ENCODE results near the gene RPL38.

Gene RPL38

GRCh38 chr17:74227271-74228080, 24.0 kb downstream of the RPL38 start:
- DNase-seq: no peak

GRCh38 chr17:74228306-74228978, 25.0 kb downstream of the RPL38 start:
- no peak for DNase-seq

GRCh38 chr17:74230896-74231295, 27.4 kb downstream of the RPL38 start:
- no peak for DNase-seq

GRCh38 chr17:74231928-74232907, 28.7 kb downstream of the RPL38 start:
- DNase-seq: no peak

- no peak for DNase-seq
Observed at GRCh38 chr17:74233937-74234336, 30.5 kb downstream of the RPL38 start.

GRCh38 chr17:74234486-74234885, 31.0 kb downstream of the RPL38 start:
- DNase-seq: no peak

GRCh38 chr17:74235040-74235581, 31.6 kb downstream of the RPL38 start:
- DNase-seq: peak; percentile 87

GRCh38 chr17:74235911-74236371, 32.5 kb downstream of the RPL38 start:
- peak; percentile 37 for DNase-seq

GRCh38 chr17:74237321-74237720, 33.8 kb downstream of the RPL38 start:
- no peak for DNase-seq

- DNase-seq: no peak
Observed at GRCh38 chr17:74239172-74239571, 35.7 kb downstream of the RPL38 start.

GRCh38 chr17:74240618-74241205, 37.2 kb downstream of the RPL38 start:
- no peak for DNase-seq

GRCh38 chr17:74241431-74241830, 38.0 kb downstream of the RPL38 start:
- DNase-seq: peak; percentile 59

GRCh38 chr17:74241847-74242246, 38.4 kb downstream of the RPL38 start:
- no peak for DNase-seq

- peak; percentile 61 for DNase-seq
Observed at GRCh38 chr17:74243013-74243755, 39.7 kb downstream of the RPL38 start.

- no peak for DNase-seq
Observed at GRCh38 chr17:74244128-74244527, 40.6 kb downstream of the RPL38 start.

GRCh38 chr17:74244548-74244947, 41.1 kb downstream of the RPL38 start:
- peak; percentile 80 for DNase-seq

GRCh38 chr17:74245145-74245831, 41.8 kb downstream of the RPL38 start:
- DNase-seq: peak; percentile 91

- no peak for DNase-seq
Observed at GRCh38 chr17:74245871-74246270, 42.4 kb downstream of the RPL38 start.

GRCh38 chr17:74249590-74250270, 46.3 kb downstream of the RPL38 start:
- DNase-seq: no peak

- DNase-seq: no peak
Observed at GRCh38 chr17:74250324-74250995, 47.0 kb downstream of the RPL38 start.
